ENCODE data around the gene ANTXR2. TPM values are rescaled to one million over a fixed set of nuclear protein-coding genes. Genes with fewer than 3 reads are reported as not detected.
A peak's percentile ranks its signal among the peaks of the same experiment; 100 is the strongest.

Gene ANTXR2
- total RNA-seq, 2 experiments from 2014 or later = 15.0 to 18.0 TPM

GRCh38 chr4:80075995-80076675 lies 3.1 kb upstream of the ANTXR2 start:
- no peak overlapping the region for H3K27ac Mint-ChIP-seq
- H3K36me3 Mint-ChIP-seq (ENCODE audit: low read depth) = peaks cover 10% of the 10 kb centered on the region
- H3K4me3 Mint-ChIP-seq = no peak overlapping the region
- DNase-seq = no peak
- ChIA-PET POLR2A (no interaction called here), CTCF (no interaction called here)
- peaks cover 2% of the 10 kb centered on the region for H3K27me3 Mint-ChIP-seq (ENCODE audit: low read depth)
- peaks cover 42% of the 10 kb centered on the region for H3K4me1 Mint-ChIP-seq (ENCODE audit: low read depth)
- no peaks in the 10 kb centered on the region for H3K9me3 Mint-ChIP-seq (ENCODE audit: insufficient read depth)
- no peak for ATAC-seq

- CTCF ChIA-PET = interaction anchor here (1.0 to 1.7 kb wide), 4 partner anchors 15 to 128 kb away, joined by 3 to 7 read pairs (median 4); no protein-coding TSS in a partner anchor
- H3K27ac Mint-ChIP-seq = peak overlapping the region; percentile 88
Observed at GRCh38 chr4:80074651-80075050, 1.6 kb upstream of the ANTXR2 start.

GRCh38 chr4:80074069-80074468 lies 1.0 kb upstream of the ANTXR2 start:
- peaks cover 57% of the 10 kb centered on the region for H3K4me1 Mint-ChIP-seq (ENCODE audit: low read depth)
- H3K4me3 Mint-ChIP-seq = peak overlapping the region; percentile 95
- no peaks in the 10 kb centered on the region for H3K9me3 Mint-ChIP-seq (ENCODE audit: insufficient read depth)
- DNase-seq = no peak
- H3K27me3 Mint-ChIP-seq (ENCODE audit: low read depth) = peaks cover 2% of the 10 kb centered on the region
- no peak for ATAC-seq
- ChIA-PET POLR2A (interaction anchor here (0.6 to 2.6 kb wide), 5 partner anchors 15 to 123 kb away, joined by 4 to 14 read pairs (median 4); partner anchors contain the start of gene PRDM8), CTCF (interaction anchor here (0.7 to 2.4 kb wide), 9 partner anchors 8 to 142 kb away, joined by 3 to 15 read pairs (median 4); no protein-coding TSS in a partner anchor)
- peak overlapping the region; percentile 88 for H3K27ac Mint-ChIP-seq
- H3K36me3 Mint-ChIP-seq (ENCODE audit: low read depth) = peaks cover 22% of the 10 kb centered on the region

More at GRCh38 chr4:80074651-80075050, 1.6 kb upstream of the ANTXR2 start:
- POLR2A ChIA-PET = no interaction called here
- Mint-ChIP-seq H3K27me3 (ENCODE audit: low read depth) (peaks cover 2% of the 10 kb centered on the region), H3K36me3 (ENCODE audit: low read depth) (peaks cover 17% of the 10 kb centered on the region), H3K4me1 (ENCODE audit: low read depth) (peaks cover 56% of the 10 kb centered on the region), H3K4me3 (no peak overlapping the region), H3K9me3 (ENCODE audit: insufficient read depth) (no peaks in the 10 kb centered on the region)
- DNase-seq (no peak), ATAC-seq (no peak)

GRCh38 chr4:80073473-80074008 lies 512 bp upstream of the ANTXR2 start:
- H3K4me1 Mint-ChIP-seq (ENCODE audit: low read depth) = peaks cover 55% of the 10 kb centered on the region
- POLR2A ChIA-PET = interaction anchor here (0.6 to 2.6 kb wide), 6 partner anchors 15 to 123 kb away, joined by 4 to 14 read pairs (median 6); partner anchors contain the start of gene PRDM8
- peaks cover 25% of the 10 kb centered on the region for H3K36me3 Mint-ChIP-seq (ENCODE audit: low read depth)

GRCh38 chr4:80072228-80072743 lies 743 bp downstream of the ANTXR2 start:
- DNase-seq (peak; percentile 60), ATAC-seq (peak; percentile 49)
- Mint-ChIP-seq H3K4me3 (peak overlapping the region; percentile 95), H3K27me3 (ENCODE audit: low read depth) (peaks cover 2% of the 10 kb centered on the region), H3K36me3 (ENCODE audit: low read depth) (peaks cover 33% of the 10 kb centered on the region), H3K27ac (peak overlapping the region; percentile 87), H3K4me1 (ENCODE audit: low read depth) (peaks cover 59% of the 10 kb centered on the region), H3K9me3 (ENCODE audit: insufficient read depth) (no peaks in the 10 kb centered on the region)
- CTCF ChIA-PET = interaction anchor here (0.6 to 2.4 kb wide), 5 partner anchors 53 to 130 kb away, joined by 3 to 15 read pairs (median 3); no protein-coding TSS in a partner anchor
- POLR2A ChIA-PET = interaction anchor here (1.0 to 2.6 kb wide), 10 partner anchors 13 to 131 kb away, joined by 3 to 14 read pairs (median 5); partner anchors contain the start of gene PRDM8

More at GRCh38 chr4:80073473-80074008, 512 bp upstream of the ANTXR2 start:
- ATAC-seq (peak; percentile 2), DNase-seq (peak; percentile 55)
- Mint-ChIP-seq H3K4me3 (peak overlapping the region; percentile 95), H3K9me3 (ENCODE audit: insufficient read depth) (no peaks in the 10 kb centered on the region), H3K27me3 (ENCODE audit: low read depth) (peaks cover 2% of the 10 kb centered on the region), H3K27ac (peak overlapping the region; percentile 88)
- CTCF ChIA-PET = interaction anchor here (0.7 to 2.4 kb wide), 9 partner anchors 9 to 142 kb away, joined by 3 to 15 read pairs (median 4); no protein-coding TSS in a partner anchor

GRCh38 chr4:80071604-80072227 lies 1.3 kb downstream of the ANTXR2 start:
- ChIA-PET POLR2A (interaction anchor here (1.0 to 2.6 kb wide), 9 partner anchors 12 to 131 kb away, joined by 3 to 14 read pairs (median 5); no protein-coding TSS in a partner anchor), CTCF (interaction anchor here (0.6 to 2.4 kb wide), 5 partner anchors 12 to 130 kb away, joined by 3 to 15 read pairs (median 3); no protein-coding TSS in a partner anchor)
- Mint-ChIP-seq H3K9me3 (ENCODE audit: insufficient read depth) (no peaks in the 10 kb centered on the region), H3K27me3 (ENCODE audit: low read depth) (peaks cover 2% of the 10 kb centered on the region), H3K4me3 (peak overlapping the region; percentile 95), H3K36me3 (ENCODE audit: low read depth) (peaks cover 37% of the 10 kb centered on the region), H3K4me1 (ENCODE audit: low read depth) (peaks cover 59% of the 10 kb centered on the region), H3K27ac (peak overlapping the region; percentile 87)
- DNase-seq (no peak), ATAC-seq (no peak)

- H3K4me1 Mint-ChIP-seq (ENCODE audit: low read depth) = peaks cover 57% of the 10 kb centered on the region
- ChIA-PET POLR2A (no interaction called here), CTCF (interaction anchor here (0.6 kb wide), 1 partner anchor 11 kb away, joined by 3 read pairs; no protein-coding TSS in a partner anchor)
- H3K4me3 Mint-ChIP-seq = peak overlapping the region; percentile 95
- H3K27ac Mint-ChIP-seq = peak overlapping the region; percentile 87
- peaks cover 43% of the 10 kb centered on the region for H3K36me3 Mint-ChIP-seq (ENCODE audit: low read depth)
- no peaks in the 10 kb centered on the region for H3K9me3 Mint-ChIP-seq (ENCODE audit: insufficient read depth)
- ATAC-seq = no peak
- H3K27me3 Mint-ChIP-seq (ENCODE audit: low read depth) = peaks cover 2% of the 10 kb centered on the region
- DNase-seq = no peak
Observed at GRCh38 chr4:80070880-80071603, 2.0 kb downstream of the ANTXR2 start.

- H3K4me3 Mint-ChIP-seq = no peak overlapping the region
- H3K9me3 Mint-ChIP-seq (ENCODE audit: insufficient read depth) = no peaks in the 10 kb centered on the region
- ChIA-PET POLR2A (interaction anchor here (1.2 kb wide), 1 partner anchor 12 kb away, joined by 3 read pairs; no protein-coding TSS in a partner anchor), CTCF (interaction anchor here (1.2 kb wide), 1 partner anchor 113 kb away, joined by 3 read pairs; no protein-coding TSS in a partner anchor)
- ATAC-seq (no peak), DNase-seq (no peak)
- peaks cover 43% of the 10 kb centered on the region for H3K36me3 Mint-ChIP-seq (ENCODE audit: low read depth)
- H3K27me3 Mint-ChIP-seq (ENCODE audit: low read depth) = peaks cover 2% of the 10 kb centered on the region
- no peak overlapping the region for H3K27ac Mint-ChIP-seq
- peaks cover 54% of the 10 kb centered on the region for H3K4me1 Mint-ChIP-seq (ENCODE audit: low read depth)
Observed at GRCh38 chr4:80069837-80070731, 2.9 kb downstream of the ANTXR2 start.

- ChIA-PET POLR2A (interaction anchor here (1.2 kb wide), 1 partner anchor 11 kb away, joined by 3 read pairs; no protein-coding TSS in a partner anchor), CTCF (interaction anchor here (1.2 kb wide), 1 partner anchor 114 kb away, joined by 3 read pairs; no protein-coding TSS in a partner anchor)
- Mint-ChIP-seq H3K9me3 (ENCODE audit: insufficient read depth) (no peaks in the 10 kb centered on the region), H3K36me3 (ENCODE audit: low read depth) (peaks cover 48% of the 10 kb centered on the region), H3K27me3 (ENCODE audit: low read depth) (peaks cover 2% of the 10 kb centered on the region), H3K27ac (no peak overlapping the region), H3K4me1 (ENCODE audit: low read depth) (peaks cover 51% of the 10 kb centered on the region), H3K4me3 (no peak overlapping the region)
- no peak for DNase-seq
- no peak for ATAC-seq
Observed at GRCh38 chr4:80069108-80069836, 3.8 kb downstream of the ANTXR2 start.

- H3K27me3 Mint-ChIP-seq (ENCODE audit: low read depth) = no peaks in the 10 kb centered on the region
- peaks cover 27% of the 10 kb centered on the region for H3K4me1 Mint-ChIP-seq (ENCODE audit: low read depth)
- H3K4me3 Mint-ChIP-seq = no peak overlapping the region
- no peak for ATAC-seq
- no peaks in the 10 kb centered on the region for H3K9me3 Mint-ChIP-seq (ENCODE audit: insufficient read depth)
- DNase-seq = no peak
- peaks cover 48% of the 10 kb centered on the region for H3K36me3 Mint-ChIP-seq (ENCODE audit: low read depth)
- CTCF ChIA-PET = no interaction called here
- H3K27ac Mint-ChIP-seq = no peak overlapping the region
- POLR2A ChIA-PET = no interaction called here
Observed at GRCh38 chr4:80065601-80066000, 7.4 kb downstream of the ANTXR2 start.

All from activated CD8-positive, alpha-beta T cell treated with anti-CD3 and anti-CD28 coated beads, Interleukin-2, amount 10 ng/mL, durations not matched to agents 7 days and 5 days (primary cell).